Heart right ventricle (tissue), 16 donors: ENCODE data around the gene RCL1. TPM values are rescaled to one million over a fixed set of nuclear protein-coding genes. Genes with fewer than 3 reads are reported as not detected.
"Not testable (repeated sequence)": the region's sequence is repeated elsewhere in the genome, so short reads cannot be mapped to it uniquely, and the experiment has no call there.

ENCODE experiments used
- ATAC-seq, 8 donors: fragments of 200-7000 bp; cut with Tn5 transposase; one replicate each; pipeline ENCODE4 v1.9.1; 2020; ENCODE audit warnings: mild to moderate bottlenecking in 8 of 8, moderate library complexity in 8 of 8, moderate number of reproducible peaks in 1 of 8
- DNase-seq, 2 donors: peaks; one replicate each; pipeline ENCODE4 v3.0.0-alpha.2; 2020
- H3K27ac ChIP-seq, 10 donors: fragments of 200-600 bp; sonication (generic) in 2 of 10; one replicate each; pipeline versions ENCODE4 v1.5.0 to v1.8.0; 2020 to 2022; ENCODE audit warnings: mild to moderate bottlenecking in 3 of 10
- H3K27me3 ChIP-seq, 7 donors: fragments of 200-600 bp; one replicate each; pipeline ENCODE4 v1.8.0; 2021 to 2022; ENCODE audit warnings: mild to moderate bottlenecking in 2 of 7
- H3K36me3 ChIP-seq, 9 donors: fragments of 200-600 bp; sonication (generic) in 1 of 9; one replicate each; pipeline versions ENCODE4 v1.5.0 to v1.8.0; 2020 to 2022; ENCODE audit warnings: mild to moderate bottlenecking in 2 of 9
- H3K4me1 ChIP-seq, 9 donors: fragments of 200-600 bp; sonication (generic) in 1 of 9; one replicate each; pipeline versions ENCODE4 v1.5.0 to v1.8.0; 2020 to 2022; ENCODE audit warnings: mild to moderate bottlenecking in 4 of 9
- H3K4me3 ChIP-seq, 10 donors: fragments of 200-600 bp; sonication (generic) in 2 of 10; one replicate each; pipeline versions ENCODE4 v1.5.0 to v1.8.0; 2020 to 2022; ENCODE audit warnings: mild to moderate bottlenecking in 7 of 10, moderate library complexity in 2 of 10
- H3K9me3 ChIP-seq, 11 donors: fragments of 200-600 bp in 10 of 11; sonication (generic) in 2 of 11; one replicate each; pipeline versions ENCODE4 v1.5.0 to v1.8.0; 2013 to 2022; ENCODE audit warnings: mild to moderate bottlenecking in 2 of 11, control low read depth in 1 of 11, moderate library complexity in 1 of 11
- CTCF ChIP-seq, 9 donors: fragments of 200-600 bp; sonication (generic) in 2 of 9; IDR thresholded peaks; one replicate each; pipeline versions ENCODE4 v1.5.0 to v1.8.0; 2021 to 2022; ENCODE audit warnings: antibody characterized with exemption in 9 of 9, mild to moderate bottlenecking in 5 of 9, moderate library complexity in 1 of 9
- WGBS, 2 donors: extraction: QIAGEN DNeasy Blood & Tissue Kit; methylation state at CpG; one replicate each; pipeline ENCODE4 v1.1.7; 2013; ENCODE audit warnings: inconsistent platforms in 1 of 2; 5-methylcytosine and 5-hydroxymethylcytosine counted together
- intact Hi-C, 10 donors: fragments of 100-400 bp; cut with DNase I; formaldehyde crosslinking; loops; one replicate each; pipeline versions ENCODE4 v1.11.1 to v1.14.2; 2022
- polyA plus RNA-seq, 2 donors: library from polyadenylated mRNA; stranded (reverse); fragments of 200-250 nt; gene quantifications; one replicate each; pipeline ENCODE4 v1.2.3, GENCODE V29; 2013
- total RNA-seq, 10 donors: library from RNA; stranded (reverse); fragmentation: NEBNext Ultra II Directional in 3 of 10; extraction: Animal tissue kit (Norgen Biotek cat#: 25700) in 3 of 10; gene quantifications; one replicate each; pipeline versions ENCODE4 v1.2.1 to v1.2.4, GENCODE V29; 2021 to 2023
- donor health status: Arrhythmogenic right ventricular cardiomyopathy.
- donor health status: ischemic (EF 13 %, LVEDD 7.1; RV severe dilation, severe dysfunction).
- donor health status: healthy with polysubstance abuse.
- donor health status: DM: no; HTN: yes; CAD: no.
- donor health status: DM: no; HTN: no; CAD: no.
- donor health status: ischemic (EF 25% LVEDD 6.9; RV normal size, moderate dysfunction).
- donor health status: ischemic (EF 25% LVEDD 5.7; RV mildly dilated, moderate dysfunction).
- donor health status: healthy.
- donor health status: DM: yes; HTN: yes; CAD: no.
- donor health status: Ischemic cardiomyopathy.
- donor health status: ischemic (EF 35%, LVEDD 5.7; RV mildly dilated, moderate dysfunction).
- donor health status: nonischemic (EF 11% LVEDD 7.7; RV severe dilation, severe dysfunction).
- donor health status: DM: yes; HTN: yes; CAD: no.
- donor health status: PGD.
- donor health status: ischemic (EF 29% LVEDD 5.4; RV normal size, mild dysfunction).
- donor health status: nonischemic (EF 23%, LVEDD 6.1; RV moderate dilation, normal function).

Gene RCL1
- total and polyA plus RNA-seq, 12 donors = 4.8 to 9.9 (median 6.8) TPM

GRCh38 chr9:4792054-4792571 is 631 bp upstream of the RCL1 start:
- no peak for TF ChIP-seq CTCF (IDR thresholded peaks at IDR 0.05)
- DNase-seq = no peak
- peak; percentile 4 to 59 (median 30) for ATAC-seq
- Histone ChIP-seq H3K27ac (peak overlapping the region in 4 of 10 donors; percentile 41 to 87 (median 72)), H3K4me3 (peak overlapping the region; percentile 69 to 97 (median 82)), H3K36me3 (no peaks in the 10 kb centered on the region), H3K27me3 (peaks cover 0 to 3% (median 0%) of the 10 kb centered on the region in 7 donors), H3K9me3 (no peaks in the 10 kb centered on the region), H3K4me1 (peaks cover 0 to 25% (median 13%) of the 10 kb centered on the region in 9 donors)
- intact Hi-C loops = loop anchor here in 7 of 10 donors (2.0 to 10.0 kb wide), 4 partner anchors 29 to 193 kb away; partner anchors contain the start of genes JAK2 (in 7 of the 7) and AK3 (in 2 of the 7)
- WGBS, 2 donors = 1 to 2% methylated on average over 23 of the region's 23 CpGs

DNA sequence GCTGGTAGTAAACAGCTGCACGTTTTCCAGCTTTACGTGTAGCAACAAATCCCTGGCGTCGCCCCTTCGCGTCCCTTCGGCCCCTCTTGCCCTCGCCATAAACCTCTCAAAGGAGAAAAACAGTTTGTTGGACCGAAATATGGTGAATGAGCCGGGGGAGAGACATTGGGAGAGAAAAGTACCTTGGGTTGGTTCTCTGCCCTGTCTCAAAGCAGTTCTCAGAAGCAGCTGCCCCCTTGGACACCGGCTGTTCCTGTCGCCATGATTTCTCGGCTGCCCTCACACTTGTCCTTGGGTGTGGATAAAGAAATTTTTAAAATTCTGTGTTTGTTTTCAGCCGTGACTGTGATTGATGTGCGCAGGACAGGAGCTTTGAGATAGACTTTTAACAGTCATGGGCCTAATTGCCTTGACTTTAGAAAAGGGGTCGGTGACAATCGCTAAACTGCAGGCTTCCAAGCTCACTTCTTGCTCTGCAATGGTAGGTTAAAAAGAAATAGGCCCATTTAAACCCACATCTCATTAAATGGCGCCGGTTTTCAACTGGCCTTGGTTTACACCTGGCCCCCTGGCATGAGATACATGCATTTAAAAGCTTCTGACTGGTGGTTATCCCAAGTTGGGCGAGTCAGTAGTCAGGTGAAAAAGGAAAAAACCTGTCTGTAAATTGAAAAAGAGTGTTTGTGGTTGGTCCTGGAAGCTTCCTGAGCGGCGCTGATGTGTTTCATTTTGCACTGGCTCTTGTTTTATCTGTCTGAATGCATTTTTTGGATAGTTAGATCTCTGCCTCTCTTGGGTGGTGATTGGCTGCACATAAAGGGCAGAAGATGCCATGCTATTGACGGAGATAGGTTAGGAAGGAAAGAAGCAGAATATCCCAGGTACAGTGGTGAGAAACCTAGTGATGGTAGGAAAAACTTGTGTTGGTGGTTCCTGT is 983 bp downstream of the RCL1 start:
- no peaks in the 10 kb centered on the region for H3K27me3 ChIP-seq
- WGBS, 2 donors = 22% methylated on average over 23 of the region's 23 CpGs
- H3K9me3 ChIP-seq = no peaks in the 10 kb centered on the region
- peak overlapping the region; percentile 69 to 97 (median 82) for H3K4me3 ChIP-seq
- DNase-seq = no peak
- no peak for ATAC-seq
- peaks cover 0 to 41% (median 29%) of the 10 kb centered on the region in 9 donors for H3K4me1 ChIP-seq
- H3K36me3 ChIP-seq = no peaks in the 10 kb centered on the region
- H3K27ac ChIP-seq = peak overlapping the region; percentile 42 to 87 (median 84)
- intact Hi-C loops = loop anchor here in 7 of 10 donors (1.0 to 10.0 kb wide), 5 partner anchors 20 to 191 kb away; partner anchors contain the start of genes JAK2 (in 7 of the 7) and AK3 (in 2 of the 7)
- no peak for TF ChIP-seq CTCF (IDR thresholded peaks at IDR 0.05)

- Histone ChIP-seq H3K36me3 (no peaks in the 10 kb centered on the region), H3K4me1 (peaks cover 0 to 50% (median 36%) of the 10 kb centered on the region in 9 donors), H3K9me3 (no peaks in the 10 kb centered on the region), H3K4me3 (no peak overlapping the region), H3K27me3 (no peaks in the 10 kb centered on the region), H3K27ac (no peak overlapping the region)
- WGBS, 2 donors = 92% methylated on average over 4 of the region's 4 CpGs
- DNase-seq = no peak
- no peak for TF ChIP-seq CTCF (IDR thresholded peaks at IDR 0.05)
- intact Hi-C loops = loop anchor here in 6 of 10 donors (5.0 to 10.0 kb wide), 3 partner anchors 32 to 190 kb away; partner anchors contain the start of genes JAK2 (in 6 of the 6) and AK3 (in 2 of the 6)
- ATAC-seq = no peak
Measured at GRCh38 chr9:4794691-4795090, 1.9 kb downstream of the RCL1 start.

DNA sequence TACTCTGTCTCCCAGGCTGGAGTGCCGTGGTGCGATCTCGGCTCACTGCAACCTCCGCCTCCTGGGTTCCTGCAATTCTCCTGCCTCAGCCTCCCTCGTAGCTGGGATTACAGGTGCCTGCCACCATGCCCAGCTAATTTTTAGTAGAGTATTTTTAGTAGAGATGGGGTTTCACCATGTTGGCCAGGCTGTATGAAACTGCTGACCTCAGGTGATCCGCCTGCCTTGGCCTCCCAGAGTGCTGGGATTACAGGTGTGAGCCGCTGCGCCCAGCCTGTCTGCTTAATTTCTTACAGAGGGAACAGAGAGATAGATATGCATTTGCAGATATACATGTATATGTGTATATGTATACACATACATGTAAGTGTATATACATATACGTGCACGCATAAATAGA is 2.4 kb downstream of the RCL1 start:
- not testable (repeated sequence) for ATAC-seq, H3K27ac ChIP-seq, H3K27me3 ChIP-seq, DNase-seq, H3K4me3 ChIP-seq, H3K9me3 ChIP-seq, H3K36me3 ChIP-seq
- peaks cover 0 to 52% (median 36%) of the 10 kb centered on the region in 9 donors for H3K4me1 ChIP-seq
- intact Hi-C loops = loop anchor here in 6 of 10 donors (5.0 to 10.0 kb wide), 3 partner anchors 33 to 190 kb away; partner anchors contain the start of genes JAK2 (in 6 of the 6) and AK3 (in 2 of the 6)
- 94 to 98% methylated on average over 10 of the region's 10 CpGs for WGBS, 2 donors
